ENCODE results near the gene EHHADH.

Gene EHHADH

DNA sequence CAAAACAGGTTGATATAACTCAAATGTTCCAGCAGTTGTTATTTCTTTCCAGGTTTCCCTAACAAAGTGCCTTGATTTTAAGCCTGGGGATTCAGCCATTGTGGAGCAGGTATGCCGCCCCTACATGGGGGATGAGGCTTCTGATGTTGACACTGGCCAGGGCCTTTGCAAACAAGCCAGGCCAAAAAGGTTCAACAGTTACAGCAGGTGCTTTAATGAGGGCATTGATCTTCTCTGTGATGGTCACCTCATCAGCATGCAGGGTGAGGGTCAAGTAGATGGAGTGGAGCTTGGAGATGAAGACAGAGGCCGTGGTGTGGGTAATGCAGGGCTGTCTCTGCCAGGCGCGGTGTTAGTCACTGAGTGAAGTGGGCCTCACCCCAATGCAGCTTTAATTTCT lies 22.6 kb upstream of the EHHADH start:
- Histone ChIP-seq H3K36me3 (ENCODE audit: control insufficient read depth in 1 of 2, insufficient read depth in 2 of 2, low read length in 2 of 2) (no peaks in the 10 kb centered on the region), H3K27me3 (ENCODE audit: control insufficient read depth in 1 of 2, insufficient read depth in 2 of 2, low read length in 2 of 2) (no peaks in the 10 kb centered on the region), H3K27ac (ENCODE audit: low read depth, low read length) (no peak overlapping the region), H3K4me3 (ENCODE audit: low read depth in 1 of 2, low read length in 2 of 2) (no peak overlapping the region), H3K9ac (ENCODE audit: low read depth in 1 of 2, low read length in 2 of 2) (no peak overlapping the region), H3K9me3 (ENCODE audit: control insufficient read depth in 1 of 2, low read length in 2 of 2) (no peaks in the 10 kb centered on the region), H3K4me1 (ENCODE audit: control insufficient read depth in 1 of 2, insufficient read depth in 2 of 2, low read length in 2 of 2) (peaks cover 0 to 6% of the 10 kb centered on the region in 2 donors)

DNA sequence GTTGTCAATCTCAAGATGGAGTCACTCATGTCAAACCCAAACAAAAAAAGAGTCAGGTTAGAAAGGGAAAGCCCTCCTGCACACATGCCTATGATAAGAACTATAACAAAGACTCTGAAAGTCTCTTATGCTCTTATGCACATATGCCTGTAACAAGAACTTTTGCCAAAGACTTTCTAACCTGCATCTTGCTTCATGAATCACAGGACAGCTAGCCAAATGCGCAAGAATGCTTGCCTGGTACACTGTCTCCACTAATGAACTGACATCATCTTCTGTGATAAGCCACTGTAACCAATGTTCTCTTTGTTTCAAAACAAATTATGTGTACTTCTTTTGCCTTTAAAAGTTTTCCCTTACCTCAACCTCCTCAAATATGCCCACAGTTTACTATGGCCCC lies 18.2 kb upstream of the EHHADH start:
- no peaks in the 10 kb centered on the region for H3K27me3 ChIP-seq (ENCODE audit: control insufficient read depth in 1 of 2, insufficient read depth in 2 of 2, low read length in 2 of 2)
- no peaks in the 10 kb centered on the region for H3K36me3 ChIP-seq (ENCODE audit: control insufficient read depth in 1 of 2, insufficient read depth in 2 of 2, low read length in 2 of 2)
- H3K9me3 ChIP-seq (ENCODE audit: control insufficient read depth in 1 of 2, low read length in 2 of 2) = no peaks in the 10 kb centered on the region
- no peaks in the 10 kb centered on the region for H3K4me1 ChIP-seq (ENCODE audit: control insufficient read depth in 1 of 2, insufficient read depth in 2 of 2, low read length in 2 of 2)
- H3K9ac ChIP-seq (ENCODE audit: low read depth in 1 of 2, low read length in 2 of 2) = no peak overlapping the region
- H3K27ac ChIP-seq (ENCODE audit: low read depth, low read length) = no peak overlapping the region
- no peak overlapping the region for H3K4me3 ChIP-seq (ENCODE audit: low read depth in 1 of 2, low read length in 2 of 2)

DNA sequence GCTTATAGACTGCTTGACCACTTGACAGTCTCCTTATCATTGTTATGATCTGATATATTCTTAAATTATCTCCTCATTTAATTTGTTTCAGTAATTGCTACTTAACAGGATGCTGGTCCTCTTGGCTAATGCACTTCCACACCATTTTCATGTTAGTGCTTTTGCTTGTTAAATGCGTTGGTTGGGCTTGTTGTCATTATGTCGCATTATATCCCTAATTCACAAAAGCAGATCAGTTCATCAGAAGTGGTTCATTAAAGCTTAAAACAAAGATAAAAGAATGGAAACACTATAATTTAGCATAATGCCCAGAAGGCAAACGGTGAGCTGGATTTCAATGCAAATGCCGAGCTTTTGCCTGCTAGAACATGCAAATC lies 17.1 kb upstream of the EHHADH start:
- H3K27ac ChIP-seq (ENCODE audit: low read depth, low read length) = no peak overlapping the region

GRCh38 chr3:185270262-185270955 lies 16.6 kb upstream of the EHHADH start:
- Histone ChIP-seq H3K9ac (ENCODE audit: low read depth in 1 of 2, low read length in 2 of 2) (no peak overlapping the region), H3K4me3 (ENCODE audit: low read depth in 1 of 2, low read length in 2 of 2) (no peak overlapping the region), H3K36me3 (ENCODE audit: control insufficient read depth in 1 of 2, insufficient read depth in 2 of 2, low read length in 2 of 2) (no peaks in the 10 kb centered on the region), H3K27ac (ENCODE audit: low read depth, low read length) (no peak overlapping the region), H3K4me1 (ENCODE audit: control insufficient read depth in 1 of 2, insufficient read depth in 2 of 2, low read length in 2 of 2) (no peaks in the 10 kb centered on the region), H3K9me3 (ENCODE audit: control insufficient read depth in 1 of 2, low read length in 2 of 2) (no peaks in the 10 kb centered on the region), H3K27me3 (ENCODE audit: control insufficient read depth in 1 of 2, insufficient read depth in 2 of 2, low read length in 2 of 2) (no peaks in the 10 kb centered on the region)

More for the DNA sequence above, 17.1 kb upstream of the EHHADH start:
- Histone ChIP-seq H3K9me3 (ENCODE audit: control insufficient read depth in 1 of 2, low read length in 2 of 2) (no peaks in the 10 kb centered on the region), H3K36me3 (ENCODE audit: control insufficient read depth in 1 of 2, insufficient read depth in 2 of 2, low read length in 2 of 2) (no peaks in the 10 kb centered on the region), H3K27me3 (ENCODE audit: control insufficient read depth in 1 of 2, insufficient read depth in 2 of 2, low read length in 2 of 2) (no peaks in the 10 kb centered on the region), H3K4me3 (ENCODE audit: low read depth in 1 of 2, low read length in 2 of 2) (no peak overlapping the region), H3K4me1 (ENCODE audit: control insufficient read depth in 1 of 2, insufficient read depth in 2 of 2, low read length in 2 of 2) (no peaks in the 10 kb centered on the region), H3K9ac (ENCODE audit: low read depth in 1 of 2, low read length in 2 of 2) (no peak overlapping the region)

DNA sequence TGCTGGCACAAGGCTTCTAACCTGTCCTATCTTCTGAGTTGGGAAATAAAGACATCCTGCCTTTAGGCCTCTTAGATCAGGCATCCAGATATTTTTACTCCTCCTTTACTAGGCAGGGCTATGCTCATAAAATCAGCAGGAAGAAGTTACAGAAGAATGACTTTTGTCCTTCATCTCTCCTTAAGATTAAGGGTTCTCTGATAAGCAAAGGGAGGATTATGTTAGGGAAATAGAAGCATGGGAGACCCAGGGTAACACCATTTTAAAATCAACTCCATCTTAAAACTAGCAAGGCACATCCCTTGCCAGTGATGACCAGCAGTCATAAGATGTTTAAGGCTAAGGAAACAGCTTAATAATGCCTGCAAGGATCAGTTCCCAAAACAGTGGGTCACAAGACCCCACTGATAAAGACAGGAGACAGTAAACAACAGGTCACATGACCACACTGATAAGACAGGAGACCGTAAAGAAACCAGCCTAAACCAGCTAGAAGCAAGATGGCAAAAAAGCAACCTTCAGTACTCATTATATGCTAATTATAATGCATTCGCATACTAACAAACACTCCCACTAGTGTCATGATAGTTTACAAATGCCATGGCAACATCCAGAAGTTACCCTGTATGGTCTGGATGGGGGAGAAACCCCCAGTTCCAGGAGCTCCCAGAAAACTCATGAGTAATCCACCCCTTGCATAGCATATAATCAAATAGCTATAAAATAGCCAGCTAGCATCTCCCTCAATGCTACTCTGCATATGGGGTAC lies 14.5 kb upstream of the EHHADH start:
- Histone ChIP-seq H3K9me3 (ENCODE audit: control insufficient read depth in 1 of 2, low read length in 2 of 2) (no peaks in the 10 kb centered on the region), H3K9ac (ENCODE audit: low read depth in 1 of 2, low read length in 2 of 2) (no peak overlapping the region), H3K27ac (ENCODE audit: low read depth, low read length) (no peak overlapping the region), H3K4me3 (ENCODE audit: low read depth in 1 of 2, low read length in 2 of 2) (no peak overlapping the region), H3K27me3 (ENCODE audit: control insufficient read depth in 1 of 2, insufficient read depth in 2 of 2, low read length in 2 of 2) (no peaks in the 10 kb centered on the region), H3K36me3 (ENCODE audit: control insufficient read depth in 1 of 2, insufficient read depth in 2 of 2, low read length in 2 of 2) (no peaks in the 10 kb centered on the region), H3K4me1 (ENCODE audit: control insufficient read depth in 1 of 2, insufficient read depth in 2 of 2, low read length in 2 of 2) (no peaks in the 10 kb centered on the region)

GRCh38 chr3:185267193-185267592 lies 13.3 kb upstream of the EHHADH start:
- Histone ChIP-seq H3K36me3 (ENCODE audit: control insufficient read depth in 1 of 2, insufficient read depth in 2 of 2, low read length in 2 of 2) (no peaks in the 10 kb centered on the region), H3K4me3 (ENCODE audit: low read depth in 1 of 2, low read length in 2 of 2) (no peak overlapping the region), H3K4me1 (ENCODE audit: control insufficient read depth in 1 of 2, insufficient read depth in 2 of 2, low read length in 2 of 2) (no peaks in the 10 kb centered on the region), H3K27ac (ENCODE audit: low read depth, low read length) (no peak overlapping the region), H3K9ac (ENCODE audit: low read depth in 1 of 2, low read length in 2 of 2) (no peak overlapping the region), H3K27me3 (ENCODE audit: control insufficient read depth in 1 of 2, insufficient read depth in 2 of 2, low read length in 2 of 2) (no peaks in the 10 kb centered on the region), H3K9me3 (ENCODE audit: control insufficient read depth in 1 of 2, low read length in 2 of 2) (no peaks in the 10 kb centered on the region)

DNA sequence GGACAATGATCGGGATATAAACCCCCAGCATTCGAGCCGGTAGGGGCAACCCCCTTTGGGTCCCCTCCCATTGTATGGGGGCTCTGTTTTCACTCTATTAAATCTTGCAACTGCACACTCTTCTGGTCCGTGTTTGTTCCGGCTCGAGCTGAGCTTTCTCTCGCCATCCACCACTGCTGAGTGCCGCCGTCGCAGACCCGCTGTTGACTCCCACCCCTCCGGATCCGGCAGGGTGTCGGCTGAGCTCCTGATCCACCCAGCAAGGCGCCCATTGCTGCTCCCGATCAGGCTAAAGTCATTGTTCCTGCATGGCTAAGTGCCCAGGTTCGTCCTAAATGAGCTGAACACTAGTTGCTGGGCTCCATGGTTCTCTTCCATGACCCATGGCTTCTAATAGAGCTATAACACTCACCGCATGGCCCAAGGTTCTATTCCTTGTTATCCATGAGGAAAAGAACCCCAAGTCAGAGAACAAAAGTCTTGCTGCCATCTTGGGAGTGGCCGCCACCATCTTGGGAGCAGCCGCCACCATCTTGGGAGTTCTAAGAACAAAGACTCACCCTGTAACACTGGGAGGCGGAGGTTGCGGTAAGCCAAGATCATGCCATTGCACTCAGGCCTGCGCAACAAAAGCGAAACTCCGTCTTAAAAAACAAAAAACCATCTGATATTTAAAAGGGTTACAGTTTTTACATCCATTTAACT lies 11.2 kb upstream of the EHHADH start:
- Histone ChIP-seq H3K9ac (ENCODE audit: low read depth in 1 of 2, low read length in 2 of 2) (no peak overlapping the region), H3K9me3 (ENCODE audit: control insufficient read depth in 1 of 2, low read length in 2 of 2) (no peaks in the 10 kb centered on the region), H3K4me1 (ENCODE audit: control insufficient read depth in 1 of 2, insufficient read depth in 2 of 2, low read length in 2 of 2) (no peaks in the 10 kb centered on the region), H3K4me3 (ENCODE audit: low read depth in 1 of 2, low read length in 2 of 2) (no peak overlapping the region), H3K27me3 (ENCODE audit: control insufficient read depth in 1 of 2, insufficient read depth in 2 of 2, low read length in 2 of 2) (no peaks in the 10 kb centered on the region), H3K27ac (ENCODE audit: low read depth, low read length) (no peak overlapping the region), H3K36me3 (ENCODE audit: control insufficient read depth in 1 of 2, insufficient read depth in 2 of 2, low read length in 2 of 2) (no peaks in the 10 kb centered on the region)

DNA sequence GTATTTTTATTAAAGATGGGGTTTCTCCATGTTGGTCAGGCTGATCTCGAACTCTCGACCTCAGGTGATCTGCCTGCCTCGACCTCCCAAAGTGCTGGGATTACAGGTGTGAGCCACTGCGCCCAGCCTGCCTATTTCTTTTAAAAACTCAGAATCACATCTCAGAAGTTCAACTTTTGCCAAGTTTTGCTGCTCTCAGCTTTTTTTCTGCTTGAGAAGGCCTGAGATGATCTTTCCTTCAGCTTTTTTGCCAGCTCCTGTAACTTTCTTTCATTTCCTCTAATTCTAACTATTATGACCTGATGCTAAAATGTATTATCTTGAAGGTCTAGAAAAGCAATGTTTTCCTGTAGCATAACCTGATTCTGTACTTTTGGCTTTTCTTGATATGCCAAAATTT lies 9.6 kb upstream of the EHHADH start:
- no peak overlapping the region for H3K4me3 ChIP-seq (ENCODE audit: low read depth in 1 of 2, low read length in 2 of 2)
- no peaks in the 10 kb centered on the region for H3K4me1 ChIP-seq (ENCODE audit: control insufficient read depth in 1 of 2, insufficient read depth in 2 of 2, low read length in 2 of 2)

DNA sequence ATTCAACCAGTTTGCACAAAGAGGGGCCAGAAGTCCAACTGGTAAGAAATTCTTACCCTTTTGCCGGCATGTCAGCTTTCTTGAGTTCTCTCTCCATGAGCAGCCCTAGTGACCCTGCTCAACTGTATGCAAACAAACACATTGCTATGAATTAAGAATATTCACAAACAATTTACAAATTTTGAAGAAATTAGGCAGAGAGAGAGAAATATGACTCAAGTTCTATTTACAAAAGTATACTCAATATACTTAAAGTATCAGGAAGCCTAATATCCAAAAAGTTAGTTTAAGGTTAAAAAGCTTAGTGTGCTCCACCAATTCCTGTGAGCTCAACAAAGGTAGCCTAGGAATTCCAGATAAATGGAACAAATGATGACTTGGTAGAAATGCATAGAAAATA lies 3.5 kb upstream of the EHHADH start:
- Histone ChIP-seq H3K9me3 (ENCODE audit: control insufficient read depth in 1 of 2, low read length in 2 of 2) (no peaks in the 10 kb centered on the region), H3K9ac (ENCODE audit: low read depth in 1 of 2, low read length in 2 of 2) (no peak overlapping the region), H3K36me3 (ENCODE audit: control insufficient read depth in 1 of 2, insufficient read depth in 2 of 2, low read length in 2 of 2) (no peaks in the 10 kb centered on the region), H3K4me3 (ENCODE audit: low read depth in 1 of 2, low read length in 2 of 2) (no peak overlapping the region), H3K27ac (ENCODE audit: low read depth, low read length) (no peak overlapping the region), H3K4me1 (ENCODE audit: control insufficient read depth in 1 of 2, insufficient read depth in 2 of 2, low read length in 2 of 2) (peaks cover 0 to 3% of the 10 kb centered on the region in 2 donors), H3K27me3 (ENCODE audit: control insufficient read depth in 1 of 2, insufficient read depth in 2 of 2, low read length in 2 of 2) (no peaks in the 10 kb centered on the region)

More for the DNA sequence above, 9.6 kb upstream of the EHHADH start:
- Histone ChIP-seq H3K9me3 (ENCODE audit: control insufficient read depth in 1 of 2, low read length in 2 of 2) (no peaks in the 10 kb centered on the region), H3K36me3 (ENCODE audit: control insufficient read depth in 1 of 2, insufficient read depth in 2 of 2, low read length in 2 of 2) (no peaks in the 10 kb centered on the region), H3K27me3 (ENCODE audit: control insufficient read depth in 1 of 2, insufficient read depth in 2 of 2, low read length in 2 of 2) (no peaks in the 10 kb centered on the region), H3K9ac (ENCODE audit: low read depth in 1 of 2, low read length in 2 of 2) (no peak overlapping the region), H3K27ac (ENCODE audit: low read depth, low read length) (no peak overlapping the region)

DNA sequence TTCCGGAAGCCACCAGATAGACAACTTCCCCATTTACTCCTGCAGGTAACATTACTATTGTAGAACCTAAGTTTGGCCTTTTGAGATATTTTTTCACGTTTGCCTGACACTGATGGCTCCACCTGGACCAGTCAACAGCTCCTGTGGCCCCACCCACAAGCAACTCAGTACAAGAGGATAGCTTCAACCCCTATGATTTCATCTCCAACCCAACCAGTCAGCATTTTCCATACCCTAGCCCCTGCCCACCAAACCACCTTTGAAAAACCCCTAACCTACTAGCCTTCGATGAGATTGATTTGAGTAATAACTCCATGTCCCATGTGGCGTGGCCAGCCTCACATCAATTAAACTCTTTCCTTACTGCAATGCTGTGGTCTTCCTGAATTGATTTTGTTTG lies 950 bp upstream of the EHHADH start:
- H3K9ac ChIP-seq (ENCODE audit: low read depth in 1 of 2, low read length in 2 of 2) = no peak overlapping the region
- no peaks in the 10 kb centered on the region for H3K27me3 ChIP-seq (ENCODE audit: control insufficient read depth in 1 of 2, insufficient read depth in 2 of 2, low read length in 2 of 2)
- H3K4me3 ChIP-seq (ENCODE audit: low read depth in 1 of 2, low read length in 2 of 2) = no peak overlapping the region
- peaks cover 3 to 7% of the 10 kb centered on the region in 2 donors for H3K4me1 ChIP-seq (ENCODE audit: control insufficient read depth in 1 of 2, insufficient read depth in 2 of 2, low read length in 2 of 2)
- no peaks in the 10 kb centered on the region for H3K36me3 ChIP-seq (ENCODE audit: control insufficient read depth in 1 of 2, insufficient read depth in 2 of 2, low read length in 2 of 2)
- H3K9me3 ChIP-seq (ENCODE audit: control insufficient read depth in 1 of 2, low read length in 2 of 2) = no peaks in the 10 kb centered on the region
- H3K27ac ChIP-seq (ENCODE audit: low read depth, low read length) = no peak overlapping the region
